Mesenchymal stem cell (in vitro differentiated cells and primary cell): Measurements from ENCODE around the gene NPPB.

Source experiments
- DNase-seq: peaks from one replicate; pipeline ENCODE4 v3.0.0-alpha.2; 2013
- H2AFZ ChIP-seq: one replicate; pipeline ENCODE4 v1.6.1; 2013; ENCODE audit warnings: low read depth, mild to moderate bottlenecking, control low read depth, inconsistent platforms, low read length, moderate library complexity
- H2AK5ac ChIP-seq: 2 replicates; pipeline ENCODE4 v1.6.1; 2013; ENCODE audit warnings: low read length, moderate library complexity, mild to moderate bottlenecking, inconsistent platforms; ENCODE audit not compliant: severe bottlenecking
- H2BK120ac ChIP-seq: one replicate; pipeline ENCODE4 v1.6.1; 2013; ENCODE audit warnings: low read depth, mild to moderate bottlenecking, inconsistent platforms, low read length, moderate library complexity
- H2BK12ac ChIP-seq, 2 experiments: one replicate each; pipeline ENCODE4 v1.6.1; 2013; ENCODE audit warnings: inconsistent platforms in 2 of 2, low read length in 2 of 2, mild to moderate bottlenecking in 2 of 2, moderate library complexity in 2 of 2, control low read depth in 1 of 2
- H2BK15ac ChIP-seq: one replicate; pipeline ENCODE4 v1.6.1; 2013; ENCODE audit warnings: mild to moderate bottlenecking, low read depth, inconsistent platforms; ENCODE audit not compliant: poor library complexity, severe bottlenecking
- H2BK5ac ChIP-seq: 2 replicates; pipeline ENCODE4 v1.6.1; 2013; ENCODE audit warnings: low read depth, mild to moderate bottlenecking, low read length, control low read depth, inconsistent platforms; ENCODE audit not compliant: poor library complexity, severe bottlenecking
- H3K14ac ChIP-seq, 2 experiments: one replicate each; pipeline ENCODE4 v1.6.1; 2013; ENCODE audit warnings: inconsistent platforms in 2 of 2, low read length in 2 of 2, control low read depth in 1 of 2, mild to moderate bottlenecking in 1 of 2, moderate library complexity in 1 of 2
- H3K18ac ChIP-seq, 2 experiments: one replicate each; pipeline ENCODE4 v1.6.1; 2013; ENCODE audit warnings: inconsistent platforms in 2 of 2, low read length in 2 of 2, control low read depth in 1 of 2, low read depth in 1 of 2, mild to moderate bottlenecking in 1 of 2
- H3K23ac ChIP-seq, 2 experiments: one replicate each; pipeline ENCODE4 v1.6.1; 2013; ENCODE audit warnings: inconsistent platforms in 2 of 2, low read length in 2 of 2, mild to moderate bottlenecking in 2 of 2, moderate library complexity in 2 of 2, control low read depth in 1 of 2
- H3K27ac ChIP-seq: 2 replicates; pipeline ENCODE4 v1.5.1; 2013; ENCODE audit warnings: mild to moderate bottlenecking, moderate library complexity, low read length, control low read depth, inconsistent platforms; ENCODE audit not compliant: poor library complexity, severe bottlenecking
- H3K27me3 ChIP-seq, 2 experiments: 2 replicates each; pipeline versions ENCODE4 v1.6.1 to v1.7.0; 2013; ENCODE audit warnings: low read length in 2 of 2, mild to moderate bottlenecking in 2 of 2, moderate library complexity in 2 of 2, control low read depth in 1 of 2, inconsistent platforms in 1 of 2; ENCODE audit not compliant: control insufficient read depth in 1 of 2, insufficient read depth in 1 of 2
- H3K36me3 ChIP-seq, 2 experiments: 2 replicates each; pipeline versions ENCODE4 v1.6.1 to v1.7.0; 2013; ENCODE audit warnings: low read length in 2 of 2, control low read depth in 1 of 2, inconsistent platforms in 1 of 2, low read depth in 1 of 2, mild to moderate bottlenecking in 1 of 2; ENCODE audit not compliant: insufficient read depth in 2 of 2, control insufficient read depth in 1 of 2
- H3K4ac ChIP-seq, 2 experiments: one replicate each; pipeline ENCODE4 v1.6.1; 2013; ENCODE audit warnings: inconsistent platforms in 2 of 2, low read length in 2 of 2, mild to moderate bottlenecking in 2 of 2, moderate library complexity in 2 of 2, control low read depth in 1 of 2, low read depth in 1 of 2
- H3K4me1 ChIP-seq: 2 replicates; pipeline ENCODE4 v1.6.1; 2013; ENCODE audit warnings: low read depth, low read length, control low read depth; ENCODE audit not compliant: control insufficient read depth, insufficient read depth
- H3K4me2 ChIP-seq: 2 replicates; pipeline ENCODE4 v1.6.1; 2013; ENCODE audit warnings: low read length, mild to moderate bottlenecking, inconsistent platforms; ENCODE audit not compliant: poor library complexity, severe bottlenecking
- H3K4me3 ChIP-seq, 2 experiments: 2 replicates each; pipeline versions ENCODE4 v1.5.1 to v1.7.0; 2013; ENCODE audit warnings: low read length in 2 of 2, mild to moderate bottlenecking in 2 of 2, control low read depth in 1 of 2, low read depth in 1 of 2; ENCODE audit not compliant: insufficient read depth in 1 of 2
- H3K79me1 ChIP-seq: replicated peaks from 2 replicates; pipeline ENCODE4 v1.6.1; 2013; ENCODE audit warnings: mild to moderate bottlenecking, control low read depth, low read length, inconsistent platforms; ENCODE audit not compliant: poor library complexity, severe bottlenecking
- H3K9ac ChIP-seq: 2 replicates; pipeline ENCODE4 v1.7.0; 2013; ENCODE audit warnings: mild to moderate bottlenecking, low read length, moderate library complexity
- H3K9me3 ChIP-seq: 2 replicates; pipeline ENCODE4 v1.7.0; 2013; ENCODE audit warnings: mild to moderate bottlenecking, low read length; ENCODE audit not compliant: control insufficient read depth
- H4K8ac ChIP-seq: one replicate; pipeline ENCODE4 v1.6.1; 2013; ENCODE audit warnings: inconsistent platforms, mild to moderate bottlenecking, low read length, moderate library complexity
- H4K91ac ChIP-seq: one replicate; pipeline ENCODE4 v1.6.1; 2013; ENCODE audit warnings: mild to moderate bottlenecking, low read length, inconsistent platforms
- WGBS: methylation state at CpG from one replicate; pipeline ENCODE4 v1.1.7; 2013; ENCODE audit warnings: mixed read lengths; 5-methylcytosine and 5-hydroxymethylcytosine counted together

Gene NPPB

GRCh38 chr1:11880911-11881748 lies 22.4 kb upstream of the NPPB start:
- H2BK120ac ChIP-seq: no peak overlapping the region
- no peak overlapping the region for H3K27ac ChIP-seq
- H3K18ac ChIP-seq: no peak overlapping the region
- H3K14ac ChIP-seq: no peak overlapping the region
- no peaks in the 10 kb centered on the region for H3K36me3 ChIP-seq
- no peak overlapping the region for H4K8ac ChIP-seq
- no peak overlapping the region for H3K4me2 ChIP-seq
- H3K79me1 ChIP-seq: no peaks in the 10 kb centered on the region
- H3K23ac ChIP-seq: no peak overlapping the region
- H3K9ac ChIP-seq: no peak overlapping the region
- H2AK5ac ChIP-seq: no peak overlapping the region
- 57% methylated on average over 10 of the region's 10 CpGs for WGBS
- H2AFZ ChIP-seq: no peak overlapping the region
- no peak overlapping the region for H3K4me3 ChIP-seq
- H2BK15ac ChIP-seq: no peak overlapping the region
- H3K4me1 ChIP-seq: peaks cover 8% of the 10 kb centered on the region
- no peak overlapping the region for H2BK5ac ChIP-seq
- no peak overlapping the region for H3K4ac ChIP-seq
- H3K9me3 ChIP-seq: no peaks in the 10 kb centered on the region
- H4K91ac ChIP-seq: no peak overlapping the region
- peaks cover 39 to 69% of the 10 kb centered on the region in 2 experiments for H3K27me3 ChIP-seq
- no peak for DNase-seq
- H2BK12ac ChIP-seq: no peak overlapping the region

- 75% methylated on average over 12 of the region's 12 CpGs for WGBS
- Histone ChIP-seq H4K8ac (no peak overlapping the region), H2BK120ac (no peak overlapping the region), H3K27ac (no peak overlapping the region), H2BK15ac (no peak overlapping the region), H3K9ac (no peak overlapping the region), H3K14ac (no peak overlapping the region), H3K27me3 (peaks cover 41 to 68% of the 10 kb centered on the region in 2 experiments), H4K91ac (no peak overlapping the region), H3K36me3 (no peaks in the 10 kb centered on the region), H3K4me3 (no peak overlapping the region), H3K23ac (no peak overlapping the region), H3K18ac (no peak overlapping the region), H2BK12ac (no peak overlapping the region), H3K4me1 (peaks cover 8% of the 10 kb centered on the region), H2AK5ac (no peak overlapping the region), H3K4ac (no peak overlapping the region), H3K79me1 (no peaks in the 10 kb centered on the region), H3K9me3 (no peaks in the 10 kb centered on the region), H2AFZ (no peak overlapping the region), H3K4me2 (no peak overlapping the region), H2BK5ac (no peak overlapping the region)
- no peak for DNase-seq
Observed at GRCh38 chr1:11880181-11880575, 21.4 kb upstream of the NPPB start.

GRCh38 chr1:11879311-11880180 lies 20.8 kb upstream of the NPPB start:
- Histone ChIP-seq H3K4me2 (no peak overlapping the region), H3K14ac (no peak overlapping the region), H2BK12ac (no peak overlapping the region), H4K8ac (no peak overlapping the region), H2BK120ac (no peak overlapping the region), H3K79me1 (no peaks in the 10 kb centered on the region), H2BK5ac (no peak overlapping the region), H3K18ac (no peak overlapping the region), H3K27me3 (peaks cover 41 to 74% of the 10 kb centered on the region in 2 experiments), H3K23ac (no peak overlapping the region), H3K9ac (no peak overlapping the region), H3K9me3 (no peaks in the 10 kb centered on the region), H3K4ac (no peak overlapping the region), H2AFZ (no peak overlapping the region), H2AK5ac (no peak overlapping the region), H3K4me1 (peaks cover 8% of the 10 kb centered on the region), H2BK15ac (no peak overlapping the region), H4K91ac (no peak overlapping the region), H3K4me3 (no peak overlapping the region), H3K27ac (no peak overlapping the region), H3K36me3 (no peaks in the 10 kb centered on the region)
- no peak for DNase-seq
- WGBS: 90% methylated on average over 28 of the region's 28 CpGs

DNA sequence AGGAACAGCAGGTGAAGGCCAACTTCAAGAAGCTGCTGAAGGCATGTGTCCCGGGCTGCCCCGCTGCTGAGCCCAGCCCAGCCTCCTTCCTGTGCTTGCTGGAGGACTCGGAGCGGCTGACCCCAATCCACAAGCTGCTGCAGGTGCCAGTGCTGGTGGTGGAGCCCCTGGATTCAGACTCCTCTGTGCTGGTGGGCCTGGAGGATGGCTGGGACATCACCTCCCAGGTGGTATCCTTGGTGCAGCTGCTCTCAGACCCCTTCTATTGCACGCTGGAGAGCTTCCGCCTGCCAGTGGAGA lies 20.1 kb upstream of the NPPB start:
- Histone ChIP-seq H4K8ac (no peak overlapping the region), H3K4me1 (peaks cover 8% of the 10 kb centered on the region), H3K18ac (no peak overlapping the region), H4K91ac (no peak overlapping the region), H3K79me1 (no peaks in the 10 kb centered on the region), H3K23ac (no peak overlapping the region), H2BK5ac (no peak overlapping the region), H3K9me3 (no peaks in the 10 kb centered on the region), H2AK5ac (no peak overlapping the region), H2AFZ (no peak overlapping the region), H2BK120ac (no peak overlapping the region), H3K4me3 (no peak overlapping the region), H2BK12ac (no peak overlapping the region), H3K27ac (no peak overlapping the region), H2BK15ac (no peak overlapping the region), H3K27me3 (peaks cover 41 to 81% of the 10 kb centered on the region in 2 experiments), H3K36me3 (no peaks in the 10 kb centered on the region), H3K14ac (no peak overlapping the region), H3K4ac (no peak overlapping the region), H3K4me2 (no peak overlapping the region), H3K9ac (no peak overlapping the region)
- WGBS: 84% methylated on average over 6 of the region's 6 CpGs
- DNase-seq: no peak
